Hindlimb muscle (tissue), 1 donor: ENCODE data around the gene DPP9. TPM values are rescaled to one million over a fixed set of nuclear protein-coding genes. Genes with fewer than 3 reads are reported as not detected.
"Not testable (repeated sequence)": the region's sequence is repeated elsewhere in the genome, so short reads cannot be mapped to it uniquely, and the experiment has no call there.

Experiments
- DNase-seq: peaks from one replicate; pipeline ENCODE4 v3.0.0-alpha.2; 2013
- polyA plus RNA-seq: library from polyadenylated mRNA; unstranded; fragments of 120-200 nt; gene quantifications from one replicate; pipeline ENCODE4 v1.2.1, GENCODE V29; 2013; ENCODE audit not compliant: insufficient read length

The DPP9 gene
- polyA plus RNA-seq: 29.8 TPM

DNA sequence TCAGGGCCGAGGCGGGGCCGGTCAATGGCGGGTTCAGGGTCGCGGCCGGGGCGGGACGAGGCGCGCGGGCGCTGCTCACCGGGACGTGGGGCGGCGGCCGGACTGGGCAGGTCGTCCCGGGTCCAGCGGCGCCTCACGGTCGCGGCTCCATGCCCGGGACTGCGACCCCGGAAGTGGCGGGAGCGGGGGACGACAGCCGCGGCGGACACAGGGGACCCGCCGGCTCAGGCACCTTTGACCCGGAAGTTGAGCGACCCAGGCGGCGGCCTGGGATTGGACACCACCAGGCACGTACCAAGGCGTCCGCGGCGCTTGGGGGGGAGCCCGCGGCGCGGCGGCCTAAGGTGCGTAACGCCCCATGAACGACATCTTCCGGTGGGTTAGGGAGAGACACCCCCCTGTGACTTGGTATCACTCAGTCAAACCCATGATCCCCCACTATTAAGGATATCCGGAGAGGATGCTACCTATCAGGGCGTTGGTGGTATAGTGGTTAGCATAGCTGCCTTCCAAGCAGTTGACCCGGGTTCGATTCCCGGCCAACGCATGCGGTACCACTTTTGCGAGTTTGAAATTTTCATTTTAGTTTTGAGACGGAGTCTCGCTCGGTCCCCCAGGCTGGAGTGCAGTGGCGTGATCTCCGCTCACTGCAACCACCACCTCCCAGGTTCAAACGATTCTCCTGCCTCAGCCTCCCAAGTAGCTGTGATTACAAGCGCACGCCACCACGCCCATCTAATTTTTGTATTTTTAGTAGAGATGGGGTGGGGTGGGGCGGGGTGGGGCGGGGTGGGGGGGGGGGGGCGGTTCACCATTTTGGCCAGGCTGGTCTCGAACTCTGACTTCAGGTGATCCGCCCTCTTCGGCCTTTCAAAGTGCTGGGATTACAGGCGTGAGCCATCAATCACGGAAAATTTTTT is at the start of gene DPP9:
TSS of gene DPP9 (minus strand) at position 248 of the 920 bp plus-strand sequence. CDS start 3,936 bp downstream, outside the sequence.
- DNase-seq: peak; percentile 98

DNA sequence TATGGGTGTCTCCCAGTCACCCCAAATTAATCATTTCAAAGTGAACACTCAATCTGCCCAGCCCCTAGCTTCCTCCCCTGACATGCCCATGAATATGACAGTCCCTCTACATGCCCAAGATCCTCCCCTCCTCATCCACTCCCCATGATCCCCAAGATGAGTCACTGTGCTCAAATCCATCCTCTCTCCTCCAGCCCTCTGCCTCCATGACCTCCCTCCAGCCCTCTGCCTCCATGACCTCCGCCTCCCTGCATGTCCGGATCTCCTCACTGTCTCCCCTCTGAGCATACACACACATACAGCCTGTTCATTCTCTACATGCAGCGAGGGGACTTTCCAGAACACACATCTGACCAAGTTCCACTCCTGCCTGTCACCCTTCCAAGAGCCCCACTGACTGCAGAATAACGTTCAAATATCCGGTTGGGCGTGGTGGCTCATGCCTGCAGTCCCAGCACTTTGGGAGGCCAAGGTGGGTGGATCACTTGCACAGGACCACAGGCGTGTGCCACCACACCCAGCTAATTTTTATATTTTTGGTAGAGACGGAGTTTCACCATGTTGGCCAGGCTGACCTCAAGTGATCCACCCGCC is 49.5 kb upstream of the DPP9 start:
- no peak for DNase-seq

DNA sequence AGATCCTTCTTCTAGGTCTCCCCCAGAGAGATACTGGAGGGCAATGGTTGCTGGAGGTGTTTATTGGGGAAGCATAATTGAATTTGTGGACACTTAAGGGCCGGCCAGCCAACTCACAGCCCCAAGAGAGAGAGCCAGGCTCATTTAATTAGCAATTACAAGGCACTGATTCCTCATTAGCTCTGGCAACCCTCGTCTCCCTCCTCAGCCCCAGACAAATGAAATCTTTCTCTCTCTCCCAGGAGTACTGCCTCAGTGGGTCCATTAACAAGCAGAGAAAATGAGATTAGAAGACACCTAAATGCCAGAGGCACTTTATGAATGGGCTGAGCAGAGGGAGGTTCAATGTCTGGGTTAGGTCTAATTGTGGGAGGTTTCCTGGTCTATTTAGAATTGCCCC is 48.9 kb upstream of the DPP9 start:
- no peak for DNase-seq

DNA sequence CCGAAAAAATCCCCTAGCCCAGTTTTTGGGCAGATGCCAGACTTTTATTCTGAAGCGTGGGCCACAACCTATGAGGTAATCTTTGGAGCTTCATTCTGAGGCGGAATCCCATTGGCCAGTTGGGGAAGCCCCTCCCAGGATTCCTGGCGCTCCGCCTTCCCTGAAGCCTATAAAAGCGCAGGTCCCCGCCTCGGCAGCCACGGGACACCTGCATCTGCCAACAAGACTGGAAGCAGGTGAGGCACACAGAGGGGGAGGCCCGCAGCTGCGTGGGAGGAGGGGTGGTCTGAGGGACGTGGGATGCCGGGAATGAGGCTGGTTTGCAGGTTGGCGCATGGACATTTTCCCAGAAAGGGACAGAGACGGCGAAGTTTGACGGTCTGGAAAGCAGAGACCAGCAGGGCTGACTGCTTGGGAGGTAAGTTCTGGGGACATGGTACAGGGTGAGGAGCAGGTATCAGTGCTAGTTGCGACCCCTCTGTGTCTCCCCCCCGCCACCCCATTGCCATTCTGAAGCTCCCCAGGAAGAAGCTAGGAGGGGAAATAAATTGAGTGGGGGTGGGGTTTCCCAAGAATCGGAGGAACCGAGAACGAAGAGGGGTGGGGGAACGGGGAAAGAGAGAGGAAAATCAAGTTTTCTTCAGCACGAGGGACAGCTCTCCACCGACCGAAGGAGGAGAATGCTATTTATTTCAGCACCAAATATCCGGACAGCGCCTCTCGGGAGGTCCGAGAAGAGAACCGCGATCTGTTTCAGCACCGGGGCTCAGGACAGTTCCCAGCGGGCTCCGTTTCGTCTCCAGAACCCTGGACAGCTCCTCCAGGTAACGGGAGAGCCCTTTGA is 45.5 kb upstream of the DPP9 start:
- DNase-seq: peak; percentile 91

GRCh38 chr19:4764393-4764660 is 40.7 kb upstream of the DPP9 start:
- no peak for DNase-seq

GRCh38 chr19:4763021-4763420 is 39.4 kb upstream of the DPP9 start:
- DNase-seq: no peak

DNA sequence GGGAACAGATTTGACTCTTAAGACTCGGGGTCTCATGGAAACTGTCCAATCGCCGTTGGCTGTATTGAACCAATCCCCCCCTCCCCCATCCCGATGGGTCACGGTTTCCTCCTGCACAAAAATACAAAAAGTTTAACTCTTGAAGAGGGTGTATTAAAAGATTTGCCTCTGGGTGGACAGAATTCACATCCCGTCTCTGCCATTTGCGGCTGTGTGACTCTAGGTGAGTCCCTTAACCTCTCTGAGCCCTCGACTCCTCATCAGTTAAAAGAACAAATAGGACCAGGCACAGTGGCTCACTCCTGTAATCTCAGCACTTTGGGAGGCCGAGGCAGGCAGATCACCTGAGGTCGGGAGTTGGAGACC is 36.6 kb upstream of the DPP9 start:
- no peak for DNase-seq

DNA sequence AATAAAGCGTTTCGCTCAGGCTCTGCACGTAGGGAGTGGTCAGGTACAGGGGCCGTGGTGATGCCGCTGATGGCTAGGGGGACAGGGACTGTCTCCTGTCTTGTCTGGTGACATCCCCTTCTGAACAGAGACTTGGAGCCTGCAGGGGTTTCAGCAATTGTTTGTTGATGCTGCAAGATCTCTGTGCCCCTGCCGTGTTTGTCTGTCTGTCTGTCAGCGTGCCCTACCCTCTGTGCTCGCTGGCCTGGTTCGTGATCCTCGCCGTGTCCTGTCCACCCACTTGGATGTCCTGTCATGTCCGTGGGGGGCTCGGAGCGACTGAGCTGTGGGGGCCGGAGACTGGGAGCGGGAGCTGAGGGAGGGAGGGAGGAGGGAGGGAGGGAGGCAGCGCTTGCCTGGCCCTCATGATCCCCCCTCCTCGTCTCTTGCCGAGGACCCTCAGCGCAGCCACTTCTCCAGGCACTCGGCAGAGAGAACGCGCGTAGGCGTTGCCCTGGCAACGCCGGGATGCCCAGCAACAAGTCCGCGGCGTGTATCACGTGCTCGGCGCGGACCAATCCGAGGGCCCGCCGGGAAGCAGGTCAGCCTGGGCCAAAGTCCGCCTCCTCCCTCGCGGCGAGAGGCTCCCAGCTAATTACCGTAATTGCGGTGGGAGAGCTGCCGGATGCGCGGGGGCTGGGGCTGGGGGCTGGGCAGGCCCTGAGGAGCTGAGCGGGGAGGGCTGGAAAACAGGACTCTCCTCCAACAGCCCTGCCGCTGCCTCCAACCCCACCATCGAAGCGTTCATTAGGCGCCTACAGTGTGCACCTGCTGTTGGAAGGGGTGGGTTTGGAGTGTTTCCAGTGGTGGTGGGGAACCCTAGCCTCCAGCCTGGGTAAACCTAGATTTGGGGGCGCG is 36.0 kb upstream of the DPP9 start:
- peak; percentile 92 for DNase-seq

DNA sequence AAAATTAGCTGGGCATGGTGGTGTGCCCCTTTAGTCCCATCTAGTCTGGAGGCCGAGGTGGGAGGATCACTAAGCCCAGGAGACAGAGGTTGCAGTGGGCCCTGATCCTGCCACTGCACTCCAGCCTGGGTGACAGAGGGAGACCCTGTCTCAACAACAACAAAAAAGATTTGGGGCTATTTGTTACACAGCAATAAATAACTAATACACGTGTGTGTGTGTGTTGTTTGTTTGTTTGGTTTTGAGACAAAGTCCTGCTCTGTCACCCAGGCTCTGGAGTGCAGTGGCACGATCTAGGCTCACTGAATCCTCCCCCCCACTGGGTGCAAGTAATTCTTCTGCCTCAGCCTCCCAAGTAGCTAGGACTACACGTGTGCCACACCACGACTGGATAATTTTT is 35.0 kb upstream of the DPP9 start:
- no peak for DNase-seq

GRCh38 chr19:4758082-4758481 is 34.4 kb upstream of the DPP9 start:
- no peak for DNase-seq

DNA sequence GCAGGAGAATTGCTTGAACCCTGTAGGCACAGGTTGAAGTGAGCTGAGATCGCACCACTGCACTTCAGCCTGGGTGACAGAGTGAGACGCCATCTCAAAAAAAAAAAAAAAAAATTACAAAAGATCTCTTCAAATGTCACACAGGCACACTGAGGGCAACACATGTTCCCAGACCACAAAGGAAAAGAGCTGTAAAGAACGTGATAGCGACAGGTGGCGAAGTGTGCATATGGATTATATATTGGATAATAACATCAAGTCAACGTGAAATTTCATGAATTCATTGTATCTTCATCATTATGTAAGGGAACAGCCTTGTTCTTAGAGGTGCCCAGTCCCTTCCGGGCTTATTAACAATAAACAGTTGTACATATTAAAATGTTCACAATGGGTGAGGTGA is 31.8 kb upstream of the DPP9 start:
- no peak for DNase-seq

DNA sequence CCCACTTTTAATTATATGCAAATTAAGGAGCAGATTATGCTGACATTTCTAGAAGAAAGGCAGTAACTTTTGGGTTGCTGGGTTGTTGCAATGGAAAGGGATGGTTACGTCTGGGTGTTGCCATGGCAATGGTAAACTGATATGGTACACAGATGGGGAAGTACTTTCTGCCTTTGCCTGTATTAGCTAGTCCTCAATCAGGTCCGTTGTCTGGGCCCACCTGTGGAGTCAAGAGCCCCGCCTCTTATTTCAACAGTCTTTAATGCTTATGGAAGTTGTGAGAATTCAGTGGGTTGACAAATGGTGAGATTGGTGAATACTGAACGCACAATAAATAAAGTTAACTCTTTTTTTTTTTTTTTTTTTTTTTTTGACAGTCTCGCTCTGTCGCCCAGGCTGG is 30.6 kb upstream of the DPP9 start:
- DNase-seq: no peak

- DNase-seq: no peak
Measured at GRCh38 chr19:4749870-4750590, 26.4 kb upstream of the DPP9 start.

DNA sequence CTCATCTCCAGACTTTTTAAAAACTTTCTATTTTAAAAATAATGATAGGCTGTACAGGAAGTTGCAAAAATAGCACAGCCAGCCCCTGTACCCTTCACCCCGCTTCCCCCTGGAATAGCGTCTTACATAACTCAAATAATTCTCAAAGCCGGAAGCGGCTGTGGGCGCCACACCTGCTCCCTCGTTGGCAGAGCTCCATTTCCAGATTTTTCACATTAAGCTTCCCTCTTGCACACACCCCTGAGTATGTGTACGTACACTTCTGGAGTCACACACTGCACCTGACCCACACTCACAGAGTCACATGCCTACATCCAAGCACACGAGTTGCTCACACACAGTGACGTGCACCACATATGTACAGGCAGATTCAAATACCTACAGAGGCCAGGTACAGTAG is 24.9 kb upstream of the DPP9 start:
- DNase-seq: no peak

DNA sequence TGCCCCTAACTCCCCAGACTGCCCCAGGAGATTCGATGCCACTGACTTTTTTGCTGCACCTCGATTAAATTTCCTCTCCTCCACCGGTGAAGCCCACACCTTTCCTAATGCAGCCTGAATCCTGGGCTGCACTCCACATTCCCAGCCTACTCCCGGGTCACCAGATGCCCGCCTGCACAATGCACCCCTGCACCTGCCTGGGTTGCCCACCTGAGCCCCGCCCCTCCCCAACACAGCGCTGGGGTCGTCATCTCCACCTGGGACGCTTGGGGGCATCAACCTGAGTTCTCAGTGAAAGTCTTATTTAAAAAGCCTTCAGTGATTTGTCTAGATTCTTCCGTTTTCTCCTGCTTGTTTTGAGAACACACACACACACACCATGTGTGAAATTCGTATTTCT is 24.5 kb upstream of the DPP9 start:
- DNase-seq: no peak

DNA sequence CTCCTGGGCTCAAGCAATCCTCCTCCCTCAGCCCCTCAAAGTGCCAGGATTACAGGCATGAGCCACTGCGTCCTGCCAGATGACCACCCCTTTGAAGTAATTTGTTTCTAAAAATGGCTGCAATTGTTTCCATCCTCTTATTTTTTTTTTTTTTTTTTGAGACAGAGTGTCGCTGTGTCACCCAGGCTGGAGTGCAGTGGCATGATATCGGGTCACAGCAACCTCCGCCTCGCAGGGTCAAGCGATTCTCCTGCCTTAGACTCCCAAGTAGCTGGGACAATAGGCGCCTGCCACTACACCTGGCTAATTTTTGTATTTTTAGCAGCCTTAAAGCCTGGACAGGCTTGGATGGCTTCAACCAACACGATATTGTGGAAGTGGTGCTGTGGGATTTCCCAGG is 22.3 kb upstream of the DPP9 start:
- DNase-seq: no peak

DNA sequence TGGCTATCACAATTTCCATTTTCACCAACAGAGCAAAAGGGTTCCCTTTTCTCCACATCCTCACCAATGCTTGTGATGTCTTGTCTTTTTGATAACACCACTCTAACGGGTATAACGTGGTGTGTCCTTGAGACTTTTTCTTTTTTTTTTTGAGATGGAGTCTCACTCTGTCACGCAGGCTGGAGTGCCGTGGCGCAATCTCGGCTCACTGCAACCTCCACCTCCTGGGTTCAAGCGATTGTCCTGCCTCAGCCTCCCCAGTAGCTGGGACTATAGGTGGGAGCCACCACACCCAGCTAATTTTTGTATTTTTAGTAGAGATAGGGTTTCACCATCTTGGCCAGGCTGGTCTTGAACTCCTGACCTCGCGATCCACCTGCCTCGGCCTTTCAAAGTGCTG is 21.5 kb upstream of the DPP9 start:
- DNase-seq: not testable (repeated sequence)

- DNase-seq: peak; percentile 71
Measured at GRCh38 chr19:4744451-4745174, 21.0 kb upstream of the DPP9 start.

DNA sequence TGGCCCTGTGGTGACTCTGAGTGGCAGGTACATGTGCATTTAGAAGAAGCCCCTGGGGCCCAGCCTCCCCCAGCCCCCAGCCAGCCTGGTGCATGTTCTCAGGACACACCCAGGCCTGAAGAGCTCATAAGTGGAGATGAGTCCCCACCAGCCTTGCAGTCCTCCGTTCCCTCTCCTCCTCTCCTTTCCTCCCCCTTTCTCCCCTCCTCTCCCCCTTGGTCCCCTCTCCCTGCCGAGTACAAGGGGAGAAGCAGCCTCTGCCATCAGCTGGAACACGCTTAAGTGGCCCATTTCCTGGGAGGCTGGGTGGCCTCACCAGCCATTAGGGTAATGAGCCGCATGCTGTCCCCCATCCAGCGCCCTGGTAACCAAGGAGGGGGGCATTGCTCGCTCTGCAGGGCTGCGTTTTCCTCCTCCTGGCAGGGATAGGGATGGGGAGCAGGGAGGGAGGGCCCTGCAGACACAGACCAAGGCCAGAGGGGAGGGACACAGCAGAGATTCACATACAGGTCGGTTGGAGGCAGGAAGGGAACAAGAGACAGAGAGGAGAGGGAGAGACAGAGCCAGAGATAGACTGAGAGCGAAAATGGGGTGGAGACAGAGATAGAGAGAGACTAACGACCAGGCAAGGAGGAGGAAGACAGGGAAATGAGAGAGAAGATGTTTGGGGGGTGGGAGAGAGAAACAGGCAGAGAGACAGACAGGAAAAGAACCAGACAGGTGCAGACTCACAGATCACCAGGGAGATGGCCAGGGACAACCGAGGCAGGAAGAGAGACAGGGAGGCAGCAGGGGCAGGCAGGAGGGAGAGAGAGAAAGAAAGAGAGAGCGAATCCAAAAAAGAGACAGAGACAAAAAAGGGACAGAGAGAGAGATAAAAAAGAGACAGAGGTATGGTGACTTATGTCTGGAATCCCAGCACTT is 19.3 kb upstream of the DPP9 start:
- DNase-seq: no peak

DNA sequence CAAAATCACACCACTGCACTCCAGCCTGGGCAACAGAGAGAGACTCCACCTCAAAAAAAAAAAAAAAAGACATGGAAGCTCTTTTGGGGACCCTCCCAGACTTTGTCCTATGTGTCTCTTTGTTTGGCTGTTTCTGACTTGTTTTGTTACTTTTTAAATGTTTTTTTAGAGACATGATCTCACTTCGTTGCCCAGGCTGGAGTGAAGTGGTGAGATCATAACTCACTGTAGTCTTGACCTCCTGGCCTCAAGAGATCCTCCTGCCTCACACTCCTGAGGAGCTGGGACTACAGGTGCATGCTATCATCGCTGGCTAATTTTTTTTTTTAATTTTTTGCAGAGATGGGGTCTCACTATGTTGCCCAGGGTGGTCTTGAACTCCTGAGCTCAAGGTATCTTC is 16.4 kb upstream of the DPP9 start:
- DNase-seq: no peak
